HG02852 (cell line): ENCODE results near the gene S100A1.
"Not testable (repeated sequence)": the region's sequence is repeated elsewhere in the genome, so short reads cannot be mapped to it uniquely, and the experiment has no call there.

ENCODE experiments used
- ATAC-seq: cut with Tn5 transposase; IDR thresholded peaks from one replicate; pipeline ENCODE4 v1.9.1; 2021; ENCODE audit warnings: mild to moderate bottlenecking, moderate library complexity; ENCODE audit not compliant: unreplicated experiment

Gene S100A1

GRCh38 chr1:153627715-153628626 lies at the start of gene S100A1:
Gene S100A1, plus strand, starts transcription at chr1:153628434. Its CDS starts 2,088 bp downstream, at chr1:153630522.
- no peak for ATAC-seq

- no peak for ATAC-seq
Observed at GRCh38 chr1:153578490-153578889, 49.7 kb upstream of the S100A1 start.

GRCh38 chr1:153578936-153579335 lies 49.3 kb upstream of the S100A1 start:
- no peak for ATAC-seq

DNA sequence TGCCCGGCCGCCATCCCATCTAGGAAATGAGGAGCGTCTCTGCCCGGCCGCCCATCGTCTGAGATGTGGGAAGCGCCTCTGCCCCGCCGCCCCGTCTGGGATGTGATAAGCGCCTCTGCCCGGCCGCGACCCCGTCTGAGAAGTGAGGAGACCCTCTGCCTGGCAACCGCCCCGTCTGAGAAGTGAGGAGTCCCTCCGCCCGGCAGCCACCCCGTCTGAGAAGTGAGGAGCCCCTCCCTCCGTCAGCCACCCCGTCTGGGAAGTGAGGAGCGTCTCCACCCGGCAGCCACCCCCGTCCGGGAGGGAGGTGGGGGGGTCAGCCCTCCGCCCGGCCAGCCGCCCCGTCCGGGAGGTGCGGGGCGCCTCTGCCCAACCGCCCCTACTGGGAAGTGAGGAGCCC lies 45.4 kb upstream of the S100A1 start:
- ATAC-seq: not testable (repeated sequence)

DNA sequence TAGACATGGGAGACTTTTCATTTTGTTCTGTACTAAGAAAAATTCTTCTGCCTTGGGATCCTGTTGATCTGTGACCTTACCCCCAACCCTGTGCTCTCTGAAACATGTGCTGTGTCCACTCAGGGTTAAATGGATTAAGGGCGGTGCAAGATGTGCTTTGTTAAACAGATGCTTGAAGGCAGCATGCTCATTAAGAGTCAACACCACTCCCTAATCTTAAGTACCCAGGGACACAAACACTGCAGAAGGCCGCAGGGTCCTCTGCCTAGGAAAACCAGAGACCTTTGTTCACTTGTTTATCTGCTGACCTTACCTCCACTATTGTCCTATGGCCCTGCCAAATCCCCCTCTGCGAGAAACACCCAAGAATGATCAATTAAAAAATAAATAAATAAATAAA lies 44.7 kb upstream of the S100A1 start:
- not testable (repeated sequence) for ATAC-seq

- ATAC-seq: no peak
Observed at GRCh38 chr1:153583976-153584375, 44.3 kb upstream of the S100A1 start.

GRCh38 chr1:153585006-153585405 lies 43.2 kb upstream of the S100A1 start:
- no peak for ATAC-seq

DNA sequence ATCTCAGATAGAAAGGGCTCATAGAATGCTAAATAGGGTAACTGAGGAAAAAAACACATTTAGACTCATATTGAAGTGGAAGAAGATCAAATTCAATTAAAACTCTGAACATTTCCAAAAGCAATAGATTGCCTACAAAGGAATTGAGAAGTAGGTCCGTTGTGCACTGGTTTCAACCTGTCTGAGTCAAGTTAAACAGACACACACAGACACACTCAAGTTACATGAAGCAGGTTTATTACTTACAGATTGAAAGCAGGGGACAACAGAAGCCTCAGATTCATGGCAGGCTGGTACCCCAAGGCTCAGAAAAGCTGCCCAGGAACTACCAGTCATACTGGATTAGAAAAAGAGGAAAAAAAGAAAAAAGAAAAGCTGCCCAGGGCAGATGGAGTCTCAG lies 41.9 kb upstream of the S100A1 start:
- ATAC-seq: no peak

GRCh38 chr1:153587314-153587713 lies 40.9 kb upstream of the S100A1 start:
- no peak for ATAC-seq

GRCh38 chr1:153588033-153588432 lies 40.2 kb upstream of the S100A1 start:
- not testable (repeated sequence) for ATAC-seq

DNA sequence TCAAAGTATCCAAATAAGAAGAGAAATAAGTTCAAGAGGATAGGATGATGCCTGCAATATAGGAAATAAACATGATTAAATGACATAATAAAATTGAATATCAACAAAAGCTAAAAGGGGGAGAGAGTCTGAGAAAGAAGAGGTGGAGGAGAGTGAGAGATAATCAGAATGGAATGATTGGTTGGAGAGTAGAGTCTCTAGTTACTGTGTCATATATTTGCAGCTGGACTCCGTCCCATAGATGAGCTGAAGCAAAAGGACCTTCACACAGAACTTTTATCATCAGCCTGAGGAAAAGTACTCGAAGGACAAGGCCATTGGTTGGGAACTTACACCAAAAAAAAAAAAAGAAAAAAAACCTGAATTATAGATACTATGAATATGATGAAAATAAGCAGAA lies 39.8 kb upstream of the S100A1 start:
- ATAC-seq: no peak

DNA sequence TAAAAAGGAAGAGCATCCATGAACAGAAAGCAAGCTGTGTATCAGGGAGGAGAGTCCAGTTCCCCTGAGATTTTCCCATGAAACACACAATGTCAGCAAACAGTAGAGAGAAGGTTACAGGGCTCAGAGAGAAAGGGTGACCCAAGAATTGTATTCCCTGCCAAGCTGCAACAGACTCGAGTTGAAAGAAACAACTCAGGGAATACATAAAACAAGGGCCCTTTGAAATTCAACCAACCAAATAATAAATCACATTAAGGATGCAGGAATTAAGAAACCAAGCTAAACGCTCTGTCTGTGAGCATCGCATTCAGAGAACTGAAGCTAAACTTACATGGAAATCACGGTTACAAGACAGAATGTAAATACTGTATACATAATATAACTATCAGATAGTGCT lies 35.5 kb upstream of the S100A1 start:
- ATAC-seq: no peak

DNA sequence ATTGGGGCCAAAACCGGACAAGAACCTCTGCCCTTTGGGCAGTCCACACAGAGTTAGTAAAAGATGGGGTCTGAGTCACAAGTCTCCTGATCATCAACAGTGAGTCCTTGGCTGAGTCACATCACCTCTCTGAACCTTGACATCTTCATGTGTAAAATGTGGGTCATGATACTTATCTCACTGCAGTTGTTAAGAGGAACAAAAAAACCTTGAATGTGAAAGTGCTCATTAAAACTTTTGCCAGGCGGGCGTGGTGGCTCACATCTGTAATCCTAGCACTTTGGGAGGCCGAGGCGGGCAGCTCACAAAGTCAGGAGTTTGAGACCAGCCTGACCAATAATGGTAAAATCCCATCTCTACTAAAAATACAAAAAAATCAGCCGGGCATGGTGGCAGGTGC lies 31.0 kb upstream of the S100A1 start:
- no peak for ATAC-seq

- peak; percentile 98 for ATAC-seq
Observed at GRCh38 chr1:153598309-153599172, 29.7 kb upstream of the S100A1 start.

DNA sequence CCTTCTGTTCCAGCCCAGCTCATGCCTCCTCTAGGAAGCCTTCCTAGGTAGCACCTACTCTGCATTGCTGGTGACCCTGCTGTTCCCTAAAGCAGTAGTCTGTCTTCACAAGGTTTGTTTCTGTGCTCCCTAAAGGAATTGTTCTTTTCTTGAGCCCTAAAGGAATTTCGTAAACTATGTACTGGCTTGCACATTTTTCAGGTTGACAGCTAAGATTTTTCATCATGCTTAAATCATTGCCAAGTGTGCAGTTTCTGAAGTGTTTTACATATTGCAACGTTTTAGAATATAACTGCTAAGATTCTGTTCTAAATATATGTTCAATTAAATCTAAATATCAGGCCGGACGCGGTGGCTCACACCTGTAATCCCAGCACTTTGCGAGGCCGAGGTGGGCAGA lies 28.4 kb upstream of the S100A1 start:
- no peak for ATAC-seq

DNA sequence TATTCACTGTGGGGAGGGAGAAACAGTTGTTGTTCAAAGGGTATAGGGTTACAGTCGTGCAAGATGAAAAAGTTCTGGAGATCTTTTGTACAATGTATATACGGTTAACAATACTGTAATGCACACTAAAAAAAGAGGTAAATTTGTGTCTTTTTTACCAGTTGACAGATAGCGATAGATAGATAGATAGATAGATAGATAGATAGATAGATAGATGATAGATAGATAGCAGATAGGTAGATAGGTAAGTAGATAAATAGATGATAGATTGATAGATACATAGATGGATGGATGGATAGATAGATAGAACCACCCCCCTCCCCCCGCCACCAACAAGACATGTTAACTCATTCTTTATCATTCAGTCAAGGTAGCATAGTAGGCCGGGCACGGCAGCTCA lies 25.5 kb upstream of the S100A1 start:
- ATAC-seq: no peak

DNA sequence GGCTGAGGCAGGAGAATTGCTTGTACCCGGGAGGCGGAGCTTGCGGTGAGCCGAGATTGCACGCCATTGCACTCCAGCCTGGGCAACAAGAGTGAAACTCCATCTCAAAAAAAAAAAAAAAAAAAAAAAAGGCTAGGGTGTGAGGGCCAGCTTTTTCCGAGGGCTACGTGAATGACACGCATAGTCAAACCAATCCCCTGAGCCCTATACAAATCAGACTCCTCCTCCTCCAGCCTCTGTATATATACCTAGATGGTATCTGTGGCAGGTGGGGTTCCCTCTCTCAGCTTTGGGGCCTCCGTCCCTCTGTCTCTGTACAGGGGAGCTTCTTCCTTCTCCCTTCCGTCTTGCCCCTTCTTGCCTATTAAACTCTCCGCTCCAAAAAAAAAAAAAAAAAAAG lies 22.0 kb upstream of the S100A1 start:
- no peak for ATAC-seq

DNA sequence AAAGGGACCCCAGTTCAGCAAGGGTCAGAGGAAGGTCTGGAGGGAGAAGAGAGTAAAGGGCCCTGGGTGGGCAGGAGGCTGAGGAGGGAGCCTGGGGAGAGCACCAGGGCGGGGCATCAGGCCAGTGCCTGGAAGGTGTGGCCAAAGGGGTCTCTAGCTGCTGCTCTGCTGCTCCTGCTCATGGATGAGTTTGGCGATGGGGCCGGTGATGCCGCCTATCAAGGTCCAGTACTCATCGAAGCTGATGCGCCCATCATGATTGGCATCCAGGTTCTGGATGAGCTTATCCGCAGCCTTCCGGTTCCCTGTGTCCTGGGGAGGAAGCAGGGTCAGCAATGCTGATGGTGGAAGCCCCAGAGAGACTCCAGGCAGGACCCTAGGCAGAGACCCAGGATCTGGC lies 20.9 kb upstream of the S100A1 start:
- ATAC-seq: no peak

GRCh38 chr1:153608089-153608682 lies 20.0 kb upstream of the S100A1 start:
- no peak for ATAC-seq

GRCh38 chr1:153608742-153609584 lies 19.3 kb upstream of the S100A1 start:
- ATAC-seq: no peak

GRCh38 chr1:153609585-153609907 lies 18.7 kb upstream of the S100A1 start:
- ATAC-seq: no peak
